Colonic mucosa (tissue), 4 donors: ENCODE measurements around the gene VENTX. TPM values are rescaled to one million over a fixed set of nuclear protein-coding genes. Genes with fewer than 3 reads are reported as not detected.

Experiments
- DNase-seq: peaks from one replicate; pipeline ENCODE4 v3.0.0-alpha.2; 2020
- H3K27ac ChIP-seq: fragments of 200-600 bp; one replicate; pipeline ENCODE4 v1.8.0; 2021
- H3K27me3 ChIP-seq: fragments of 200-600 bp; one replicate; pipeline ENCODE4 v1.8.0; 2021
- H3K36me3 ChIP-seq: fragments of 200-600 bp; one replicate; pipeline ENCODE4 v1.8.0; 2021
- H3K4me1 ChIP-seq: fragments of 200-600 bp; one replicate; pipeline ENCODE4 v1.8.0; 2021; ENCODE audit warnings: mild to moderate bottlenecking
- H3K4me3 ChIP-seq: fragments of 200-600 bp; one replicate; pipeline ENCODE4 v1.8.0; 2021
- H3K9ac ChIP-seq, 2 donors: one replicate each; pipeline ENCODE4 v1.7.0; 2013; ENCODE audit warnings: control low read depth in 2 of 2, low read depth in 2 of 2, low read length in 2 of 2
- H3K9me3 ChIP-seq: fragments of 200-600 bp; one replicate; pipeline ENCODE4 v1.8.0; 2021
- intact Hi-C: fragments of 100-400 bp; cut with DNase I; formaldehyde crosslinking; loops from one replicate; pipeline ENCODE4 v1.14.1; 2022
- total RNA-seq, 2 donors: library from RNA; stranded (reverse); fragmentation: NEBNext Ultra II Directional in 1 of 2; extraction: Animal tissue kit (Norgen Biotek cat#: 25700) in 1 of 2; gene quantifications; one replicate each; pipeline ENCODE4 v1.2.1, GENCODE V29; 2021
- TF ChIP-seq, protein P1 (sequence below): fragments of 200-600 bp; IDR thresholded peaks from one replicate; pipeline ENCODE4 v1.8.0; 2022; ENCODE audit warnings: antibody characterized with exemption, mild to moderate bottlenecking
- donor health status: healthy.
- donor health status: DM: no; HTN: no; CAD: no.
- donor health status: DM: no; HTN: no; CAD: no.

Gene VENTX
- total RNA-seq, 2 donors from 2014 or later: 0.15 to 0.24 TPM

DNA sequence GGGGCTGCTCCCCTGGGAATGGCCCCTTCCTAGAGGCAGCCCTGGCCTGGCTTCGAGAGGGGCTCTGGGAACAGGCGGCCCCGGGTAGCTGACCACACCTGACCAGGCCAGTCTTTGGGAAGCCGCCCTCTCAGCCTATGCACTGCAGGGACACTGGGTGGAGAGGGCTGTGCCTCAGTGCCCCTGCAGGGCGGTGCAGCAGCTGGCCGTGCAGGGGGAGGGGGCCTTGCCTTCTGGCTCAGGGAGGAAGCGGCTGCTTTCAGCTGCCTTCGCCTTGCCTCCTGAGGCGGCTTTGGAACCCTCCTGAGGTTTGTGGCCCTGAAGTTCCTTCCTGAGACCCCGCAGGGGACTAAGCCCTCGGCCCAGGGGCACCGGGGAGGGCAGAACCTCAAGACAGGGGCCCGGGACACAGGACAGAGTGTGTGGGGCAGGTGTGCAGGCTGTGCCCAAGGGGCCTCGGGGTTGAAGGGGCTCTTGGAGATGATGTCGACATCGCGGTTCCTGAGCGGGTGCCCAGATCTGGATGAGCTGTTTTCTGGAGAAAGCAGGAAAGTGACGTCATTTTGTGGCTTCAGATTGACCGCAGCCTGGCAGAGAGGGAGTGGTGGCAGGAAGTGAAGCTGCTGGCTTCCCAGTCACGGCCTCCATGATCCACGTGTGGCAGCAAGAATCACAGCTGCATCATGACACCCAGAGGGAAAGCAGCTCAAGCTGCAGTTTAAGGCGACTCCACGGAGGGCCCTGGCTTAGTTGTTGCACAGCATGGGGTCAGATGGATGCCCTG lies 21.4 kb downstream of the VENTX start:
- Histone ChIP-seq H3K4me1 (peaks cover 37% of the 10 kb centered on the region), H3K27me3 (no peaks in the 10 kb centered on the region), H3K4me3 (no peak overlapping the region), H3K36me3 (no peaks in the 10 kb centered on the region), H3K9ac (peak overlapping the region in 1 of 2 donors; percentile 18), H3K27ac (peak overlapping the region; percentile 50), H3K9me3 (no peaks in the 10 kb centered on the region)
- DNase-seq: peak; percentile 70
- intact Hi-C loops: no loop called here
- TF ChIP-seq, protein P1, sequence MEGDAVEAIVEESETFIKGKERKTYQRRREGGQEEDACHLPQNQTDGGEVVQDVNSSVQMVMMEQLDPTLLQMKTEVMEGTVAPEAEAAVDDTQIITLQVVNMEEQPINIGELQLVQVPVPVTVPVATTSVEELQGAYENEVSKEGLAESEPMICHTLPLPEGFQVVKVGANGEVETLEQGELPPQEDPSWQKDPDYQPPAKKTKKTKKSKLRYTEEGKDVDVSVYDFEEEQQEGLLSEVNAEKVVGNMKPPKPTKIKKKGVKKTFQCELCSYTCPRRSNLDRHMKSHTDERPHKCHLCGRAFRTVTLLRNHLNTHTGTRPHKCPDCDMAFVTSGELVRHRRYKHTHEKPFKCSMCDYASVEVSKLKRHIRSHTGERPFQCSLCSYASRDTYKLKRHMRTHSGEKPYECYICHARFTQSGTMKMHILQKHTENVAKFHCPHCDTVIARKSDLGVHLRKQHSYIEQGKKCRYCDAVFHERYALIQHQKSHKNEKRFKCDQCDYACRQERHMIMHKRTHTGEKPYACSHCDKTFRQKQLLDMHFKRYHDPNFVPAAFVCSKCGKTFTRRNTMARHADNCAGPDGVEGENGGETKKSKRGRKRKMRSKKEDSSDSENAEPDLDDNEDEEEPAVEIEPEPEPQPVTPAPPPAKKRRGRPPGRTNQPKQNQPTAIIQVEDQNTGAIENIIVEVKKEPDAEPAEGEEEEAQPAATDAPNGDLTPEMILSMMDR: no peak

- TF ChIP-seq, protein P1: no peak
- no peak overlapping the region for H3K4me3 ChIP-seq
- H3K4me1 ChIP-seq: peaks cover 42% of the 10 kb centered on the region
- H3K27me3 ChIP-seq: no peaks in the 10 kb centered on the region
- no peak overlapping the region for H3K9ac ChIP-seq
- no peak for DNase-seq
- no peaks in the 10 kb centered on the region for H3K36me3 ChIP-seq
- intact Hi-C loops: no loop called here
- no peaks in the 10 kb centered on the region for H3K9me3 ChIP-seq
- H3K27ac ChIP-seq: peak overlapping the region; percentile 22
These were observed 21.9 kb downstream of the VENTX start for GRCh38 chr10:133259602-133259989.

DNA sequence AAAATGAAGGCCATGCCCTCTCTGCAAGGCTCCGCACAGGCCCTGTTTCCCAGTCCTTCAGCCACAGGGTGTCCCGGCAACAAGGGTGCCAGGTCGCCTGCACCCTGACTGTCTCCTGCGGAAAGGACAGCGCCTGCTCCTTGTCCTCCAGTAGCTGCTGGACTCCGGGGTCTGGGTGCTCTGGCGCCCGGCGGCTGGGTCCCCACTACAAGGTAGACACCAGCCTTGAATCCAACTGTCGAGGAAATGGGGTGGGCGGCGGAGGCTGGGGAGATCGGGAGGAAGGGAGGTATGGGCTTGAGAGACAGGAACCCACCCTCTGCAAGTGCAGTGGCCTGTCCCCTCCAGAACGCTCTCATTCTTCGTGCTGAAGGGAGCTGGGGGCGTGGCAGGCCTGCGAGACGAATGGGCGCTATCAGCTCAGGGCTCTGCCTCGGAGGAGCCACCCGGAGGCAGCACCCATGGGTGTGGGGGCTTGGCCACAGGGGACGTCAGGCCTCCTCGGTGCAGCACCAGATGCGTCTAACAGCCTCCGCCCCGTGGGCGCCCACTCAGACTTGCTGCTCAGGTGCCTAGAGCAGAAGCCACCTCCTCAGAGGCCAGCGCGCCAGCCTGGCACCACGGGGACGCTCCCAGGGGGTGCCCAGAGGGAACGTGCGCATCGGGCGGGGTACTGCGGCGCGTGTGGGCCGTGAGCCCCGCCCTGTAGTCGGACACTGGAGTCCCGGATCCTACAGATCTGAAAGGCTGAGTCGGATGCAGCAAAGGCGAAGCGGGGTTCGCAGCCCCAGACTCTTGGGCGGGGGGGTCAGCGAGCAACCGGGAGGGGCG lies 23.5 kb downstream of the VENTX start:
- TF ChIP-seq, protein P1: no peak
- Histone ChIP-seq H3K9ac (peak overlapping the region; percentile 70 to 86), H3K4me1 (peaks cover 42% of the 10 kb centered on the region), H3K4me3 (peak overlapping the region; percentile 78), H3K27ac (peak overlapping the region; percentile 89), H3K36me3 (no peaks in the 10 kb centered on the region), H3K9me3 (no peaks in the 10 kb centered on the region), H3K27me3 (no peaks in the 10 kb centered on the region)
- DNase-seq: peak; percentile 64
- intact Hi-C loops: loop anchor here (5.0 kb wide), 1 partner anchor 46 kb away; the partner anchor contains the start of genes TUBGCP2 and ZNF511

- no peaks in the 10 kb centered on the region for H3K36me3 ChIP-seq
- no peaks in the 10 kb centered on the region for H3K27me3 ChIP-seq
- peak overlapping the region; percentile 78 for H3K4me3 ChIP-seq
- peak; percentile 91 for DNase-seq
- peak overlapping the region; percentile 89 for H3K27ac ChIP-seq
- peaks cover 42% of the 10 kb centered on the region for H3K4me1 ChIP-seq
- H3K9me3 ChIP-seq: no peaks in the 10 kb centered on the region
- TF ChIP-seq, protein P1: no peak
- H3K9ac ChIP-seq: peak overlapping the region; percentile 70 to 86
- intact Hi-C loops: loop anchor here (5.0 kb wide), 1 partner anchor 45 kb away; the partner anchor contains the start of genes TUBGCP2 and ZNF511
These were observed 24.2 kb downstream of the VENTX start for GRCh38 chr10:133261726-133262325.

DNA sequence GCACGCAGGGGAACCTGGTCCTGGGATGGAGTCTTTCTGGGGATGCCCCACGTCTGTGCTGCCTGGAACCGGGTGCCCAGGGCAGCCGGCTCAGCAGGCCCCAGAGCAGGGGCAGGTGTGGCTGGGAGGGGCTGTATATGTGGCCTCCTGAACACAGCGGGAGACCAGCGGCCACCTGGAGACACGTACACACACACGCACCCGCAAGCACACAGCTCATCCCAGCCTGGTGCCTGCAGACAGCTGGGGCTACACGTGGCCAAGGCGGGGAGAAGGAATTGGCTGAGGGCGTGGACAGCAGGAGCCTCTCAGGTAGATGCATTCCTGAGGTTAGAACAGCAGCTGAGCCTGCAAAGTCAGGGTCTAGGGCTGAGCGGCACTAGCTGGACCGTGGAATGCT lies 25.0 kb downstream of the VENTX start:
- Histone ChIP-seq H3K4me1 (peaks cover 36% of the 10 kb centered on the region), H3K27ac (peak overlapping the region; percentile 27), H3K4me3 (no peak overlapping the region), H3K27me3 (no peaks in the 10 kb centered on the region), H3K9me3 (no peaks in the 10 kb centered on the region), H3K36me3 (no peaks in the 10 kb centered on the region), H3K9ac (peak overlapping the region; percentile 33 to 58)
- TF ChIP-seq, protein P1: no peak
- intact Hi-C loops: loop anchor here (5.0 kb wide), 1 partner anchor 45 kb away; the partner anchor contains the start of genes TUBGCP2 and ZNF511
- DNase-seq: peak; percentile 55
